GM19099 (cell line): ENCODE measurements around the gene UMODL1.

Experiments
- POLR2A ChIP-seq: IDR thresholded peaks from 3 replicates; pipeline ENCODE4 v1.6.1; 2011; ENCODE audit warnings: low read depth; ENCODE audit not compliant: insufficient read length; ENCODE audit errors: extremely low read depth

Gene UMODL1

DNA sequence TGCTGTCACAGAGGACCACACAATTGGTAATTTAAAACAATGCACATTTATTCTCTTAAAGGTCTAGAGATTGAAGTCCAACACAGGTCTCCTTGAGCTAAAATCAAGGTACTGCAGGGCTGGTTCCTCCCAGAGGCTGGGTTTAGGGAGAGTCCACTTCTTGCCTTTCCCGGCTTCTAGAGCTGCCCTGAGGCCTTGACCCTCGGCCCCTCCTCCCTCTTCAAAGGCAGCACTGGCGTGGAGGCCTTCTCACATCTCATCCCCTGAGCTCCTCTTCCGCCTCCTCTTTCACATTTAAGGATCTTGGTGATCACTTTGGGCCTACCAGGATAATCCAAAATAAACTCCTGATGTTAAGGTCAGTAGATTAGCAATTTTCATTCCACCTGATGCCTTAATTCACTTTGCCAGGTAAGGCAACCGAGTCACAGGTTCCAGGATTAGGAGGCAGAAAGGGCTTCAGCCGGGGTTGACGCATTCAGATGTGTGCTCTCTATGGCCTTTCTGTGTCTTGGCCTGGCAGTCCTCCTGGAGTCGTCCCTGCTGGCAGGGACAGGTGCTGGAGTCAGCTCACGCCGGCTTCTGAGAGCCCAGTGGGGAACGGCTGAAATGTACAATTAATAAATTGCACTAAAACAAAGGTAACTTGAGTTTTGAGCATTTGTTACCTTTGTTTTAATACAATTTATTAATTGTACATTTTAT is 86.6 kb downstream of the UMODL1 start:
- TF ChIP-seq POLR2A, result no peak

DNA sequence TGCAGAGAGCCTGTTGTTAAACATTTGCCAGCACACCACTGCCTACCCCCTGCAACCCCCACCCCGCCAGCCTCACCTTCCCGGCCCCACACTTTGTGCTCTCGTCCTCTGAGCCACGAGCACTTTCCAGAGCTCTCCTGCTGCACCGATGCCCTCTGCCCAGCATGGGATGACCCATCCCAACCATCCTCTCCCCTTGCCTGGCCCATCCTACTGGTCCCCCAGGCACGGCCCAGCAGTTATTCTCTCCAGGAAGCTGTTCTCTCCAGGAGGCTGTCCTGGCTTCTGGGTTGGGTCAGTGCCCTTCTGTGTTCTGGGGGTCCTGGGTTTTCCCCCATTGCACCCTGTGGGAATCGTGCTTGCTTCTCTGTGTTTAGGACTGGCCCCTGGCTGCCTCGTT is 87.7 kb downstream of the UMODL1 start:
- TF ChIP-seq POLR2A, result no peak

DNA sequence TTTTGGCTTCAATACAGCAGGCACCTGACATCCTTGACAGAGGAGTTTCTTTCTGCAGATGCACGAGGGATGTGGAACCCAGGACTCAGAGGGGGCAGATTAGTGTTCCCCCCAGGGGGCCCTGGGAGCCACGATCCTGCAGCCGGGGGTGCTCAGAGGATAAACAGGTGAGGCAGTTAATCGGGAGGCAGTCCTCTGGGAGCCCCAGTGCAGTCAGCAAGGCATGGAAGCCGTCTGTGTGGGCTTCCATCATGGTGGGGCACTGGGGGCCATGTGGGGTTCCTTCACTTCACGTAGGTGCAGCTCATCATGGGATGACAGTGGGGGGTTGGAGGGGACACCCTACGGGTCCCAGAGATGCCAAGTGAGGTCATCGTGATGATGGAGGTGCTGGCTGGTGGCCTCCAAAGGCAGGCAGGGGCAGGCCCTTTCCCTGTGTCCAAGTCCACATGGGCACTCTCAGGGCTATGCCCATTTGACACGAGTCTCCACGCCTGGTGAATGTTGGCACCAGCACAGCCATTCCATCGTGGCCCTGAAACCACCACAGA is 88.5 kb downstream of the UMODL1 start:
- no peak for TF ChIP-seq POLR2A

DNA sequence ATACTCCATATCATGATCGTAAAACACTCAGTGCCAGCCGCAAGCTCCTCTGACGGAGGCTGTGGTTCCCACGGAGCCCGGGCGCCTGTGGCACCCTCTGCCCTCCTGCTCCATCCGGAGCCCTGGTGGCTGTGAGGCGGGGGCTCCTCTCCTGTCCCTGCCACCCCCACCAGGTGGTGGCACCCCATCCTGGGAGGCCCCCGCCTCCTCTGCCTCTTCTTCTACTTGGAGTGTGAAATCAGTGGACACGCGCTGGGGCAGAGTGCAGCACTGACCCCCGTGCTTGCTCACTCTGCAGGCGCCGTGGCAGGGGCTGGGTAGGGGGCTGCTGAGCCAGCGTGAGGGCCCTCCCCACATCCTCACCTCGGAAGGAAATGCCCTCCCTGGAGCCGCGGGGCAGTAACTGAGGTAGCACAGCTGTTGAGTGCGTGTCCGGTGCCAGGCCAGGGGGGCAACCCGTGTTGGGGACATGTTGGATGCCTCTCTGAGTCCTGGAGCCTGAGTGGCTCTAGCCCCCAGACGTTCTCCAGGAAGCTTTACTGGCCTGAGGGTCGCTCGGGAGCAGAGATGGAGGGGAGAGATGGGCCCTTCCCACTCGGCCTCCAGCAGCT is 89.1 kb downstream of the UMODL1 start:
- TF ChIP-seq POLR2A, result no peak

DNA sequence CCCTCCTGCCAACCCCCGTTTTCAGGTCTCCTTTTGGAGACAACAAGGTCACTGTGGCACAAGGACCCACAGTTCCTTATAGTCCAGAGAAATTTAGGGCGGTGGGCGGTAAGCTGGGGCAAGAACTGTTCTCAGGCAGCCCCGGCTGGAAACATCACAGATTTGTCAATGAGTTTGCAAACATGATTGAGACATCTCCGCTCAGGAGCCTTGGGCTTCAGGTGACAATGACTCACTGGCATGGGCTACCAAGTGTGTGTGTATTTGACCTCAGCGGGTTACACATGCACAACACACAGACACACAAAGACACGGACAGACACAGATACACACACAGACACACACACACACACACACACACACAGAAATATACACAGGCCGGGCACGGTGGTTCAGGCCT is 89.6 kb downstream of the UMODL1 start:
- TF ChIP-seq POLR2A, result no peak

DNA sequence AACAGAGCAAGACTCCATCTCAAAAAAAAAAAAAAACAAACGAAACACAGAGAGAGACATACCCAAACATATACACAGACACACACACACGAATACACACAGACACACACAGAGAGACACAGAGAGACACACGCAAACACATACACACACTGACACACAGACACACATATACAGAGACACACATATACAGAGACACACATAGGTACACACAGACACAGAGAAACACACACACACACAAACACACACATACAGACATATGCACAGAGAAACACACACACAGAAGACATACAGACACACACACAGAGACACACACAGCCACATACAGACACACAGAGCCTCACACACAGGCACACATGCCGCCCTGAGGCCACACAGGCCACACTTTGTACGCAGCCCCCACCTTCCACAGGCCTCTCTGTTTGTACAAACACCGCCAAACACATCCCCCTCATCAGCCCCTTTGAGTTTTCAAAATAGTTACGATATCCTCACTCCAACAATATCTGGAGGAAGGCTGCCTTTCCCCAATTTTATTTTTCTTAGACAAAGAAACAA is 90.4 kb downstream of the UMODL1 start:
- TF ChIP-seq POLR2A, result no peak

DNA sequence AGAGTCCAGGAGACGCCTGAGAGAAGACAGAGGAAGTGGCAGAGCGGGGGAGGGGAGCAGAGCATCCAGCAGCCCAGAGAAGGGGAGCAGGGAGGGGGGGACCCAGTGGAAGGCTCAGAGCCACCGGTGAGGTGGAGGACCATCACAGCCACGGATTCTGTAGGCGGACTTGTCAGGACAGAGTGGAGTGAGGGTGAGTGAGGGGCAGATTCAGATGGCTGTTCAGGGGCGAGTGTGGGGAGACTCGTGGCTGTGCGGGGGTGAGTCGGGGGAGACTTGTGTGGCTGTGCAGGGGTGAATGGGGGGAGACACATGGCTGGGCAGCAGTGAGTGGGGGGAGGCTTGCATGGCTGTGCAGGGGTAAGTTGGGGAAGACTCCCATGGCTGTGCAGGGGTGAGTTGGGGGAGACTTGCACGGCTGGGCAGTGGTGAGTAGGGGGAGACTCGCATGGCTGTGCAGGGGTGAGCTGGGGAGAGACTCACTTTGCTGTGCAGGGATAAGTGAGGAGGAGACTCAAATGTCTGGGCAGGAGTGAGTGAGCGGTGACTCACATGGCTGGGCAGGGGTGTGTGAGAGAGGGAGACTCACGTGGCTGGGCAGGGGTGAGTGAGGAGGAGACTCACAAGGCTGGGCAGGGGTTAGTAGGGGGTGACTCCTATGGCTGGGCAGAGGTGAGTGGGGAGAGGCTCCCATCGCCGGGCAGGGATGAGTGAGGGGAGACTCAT is 91.0 kb downstream of the UMODL1 start:
- no peak for TF ChIP-seq POLR2A

DNA sequence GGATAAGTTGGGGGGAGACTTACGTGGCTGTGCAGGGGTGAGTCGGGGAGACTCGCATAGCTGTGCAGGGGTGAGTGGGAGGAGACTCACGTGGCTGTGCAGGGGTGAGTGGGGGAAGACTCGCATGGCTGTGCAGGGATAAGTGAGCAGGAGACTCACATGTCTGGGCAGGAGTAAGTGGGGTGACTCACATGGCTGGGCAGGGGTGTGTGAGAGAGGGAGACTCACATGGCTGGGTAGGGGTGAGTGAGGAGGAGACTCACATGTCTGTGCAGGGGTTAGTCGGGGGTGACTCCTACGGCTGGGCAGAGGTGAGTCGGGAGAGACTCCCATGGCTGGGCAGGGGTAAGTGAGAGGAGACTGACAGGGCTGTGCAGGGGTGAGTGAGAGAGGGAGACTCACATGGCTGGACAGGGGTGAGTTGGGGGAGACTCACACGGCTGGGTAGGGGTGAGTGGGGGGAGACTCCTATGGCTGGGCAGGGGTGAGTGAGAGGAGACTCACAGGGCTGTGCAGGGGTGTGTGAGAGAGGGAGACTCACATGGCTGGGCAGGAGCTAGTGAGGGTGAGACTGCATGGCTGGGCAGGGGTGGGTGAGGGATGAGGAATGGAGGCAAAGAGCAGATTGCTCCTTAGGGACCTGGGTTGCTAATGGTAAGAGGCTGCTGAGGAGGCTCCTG is 91.9 kb downstream of the UMODL1 start:
- TF ChIP-seq POLR2A, result no peak

DNA sequence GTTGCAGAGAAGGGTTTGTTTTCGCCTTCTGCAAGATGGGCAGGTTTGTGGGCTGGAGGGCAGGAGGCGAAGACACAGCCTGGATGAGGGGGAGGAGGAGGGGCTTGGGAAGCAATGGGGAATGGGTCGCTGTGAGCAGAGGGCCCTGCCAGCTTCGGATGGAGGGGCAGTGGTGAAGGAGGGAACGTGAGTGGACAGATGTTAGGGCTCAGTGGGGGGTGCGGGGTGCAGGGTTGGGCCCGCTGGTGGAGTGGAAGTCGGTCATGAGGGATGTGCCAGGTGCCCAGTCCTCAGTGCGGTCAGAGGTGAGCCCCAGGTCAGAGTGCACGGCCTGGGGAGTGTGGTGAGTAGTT is 92.4 kb downstream of the UMODL1 start:
- TF ChIP-seq POLR2A, result no peak

DNA sequence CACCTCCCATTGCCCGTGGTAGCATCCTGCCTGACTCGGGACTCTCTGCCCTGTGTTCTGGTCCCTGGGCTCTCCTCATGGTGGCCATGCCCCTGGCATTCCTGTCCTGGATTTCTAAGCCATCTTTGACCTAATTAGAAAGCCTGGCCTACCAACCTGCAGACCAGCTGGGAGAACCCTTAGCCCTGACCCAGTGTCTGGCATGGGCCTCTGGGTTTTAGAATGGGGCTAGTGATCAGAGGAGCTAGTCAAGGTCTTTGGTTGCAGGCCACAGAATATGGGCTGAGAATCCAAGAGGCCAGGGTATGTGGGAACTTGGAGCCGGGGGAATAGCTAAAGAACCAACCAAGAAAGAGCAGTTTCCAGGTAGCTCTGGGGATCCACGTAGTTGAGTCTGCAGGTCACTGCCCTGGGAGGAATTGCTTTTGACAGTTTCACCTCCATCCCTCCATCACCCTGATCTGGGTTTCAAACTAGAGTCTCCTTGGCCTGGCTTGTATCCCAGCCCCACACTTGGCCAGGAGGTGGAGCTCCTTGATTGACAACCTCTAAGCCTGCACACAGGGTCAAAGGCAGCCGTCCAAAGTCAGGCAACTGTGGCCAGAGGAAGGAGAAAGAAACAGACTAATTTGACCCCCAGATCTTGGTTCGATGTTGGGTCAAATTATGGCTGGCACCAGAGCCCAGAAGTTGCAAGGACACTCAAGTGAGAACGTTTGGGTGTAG is 93.1 kb downstream of the UMODL1 start:
- TF ChIP-seq POLR2A, result no peak

DNA sequence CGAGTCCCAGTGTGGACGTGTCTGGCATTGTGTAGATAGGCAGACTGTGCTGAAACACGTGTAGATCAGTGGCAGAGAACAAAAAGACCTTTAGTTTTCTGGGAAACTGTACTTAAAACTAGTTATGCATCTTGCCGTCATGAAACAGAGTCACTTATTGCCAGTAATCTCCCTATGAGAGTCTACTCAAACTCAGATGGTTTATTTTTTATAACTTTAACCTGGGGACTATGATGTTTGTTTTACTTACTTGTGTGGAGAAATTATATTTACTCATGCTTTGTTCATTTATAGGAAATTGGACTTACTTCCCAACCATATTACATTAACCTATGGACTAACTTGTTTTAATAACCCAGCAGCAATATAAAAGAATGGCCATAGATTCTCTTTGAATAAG is 93.7 kb downstream of the UMODL1 start:
- no peak for TF ChIP-seq POLR2A

DNA sequence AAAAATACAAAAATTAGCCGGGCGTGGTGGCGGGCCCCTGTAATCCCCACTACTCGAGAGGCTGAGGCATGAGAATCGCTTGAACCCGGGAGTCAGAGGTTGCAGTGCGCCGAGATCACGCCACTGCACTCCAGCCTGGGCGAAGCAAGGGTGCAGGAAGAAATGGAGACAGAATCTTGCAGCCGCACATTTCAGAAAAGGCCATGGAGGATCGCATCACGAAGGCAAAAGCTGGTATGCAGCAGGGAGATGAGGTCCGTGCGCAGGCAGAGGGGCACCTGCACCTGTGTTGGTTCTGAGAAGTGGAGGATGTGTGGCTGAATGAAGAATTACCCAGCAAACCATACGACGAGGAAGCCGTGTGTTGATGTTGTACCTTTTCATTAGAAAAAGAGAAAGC is 94.8 kb downstream of the UMODL1 start:
- TF ChIP-seq POLR2A, result no peak

DNA sequence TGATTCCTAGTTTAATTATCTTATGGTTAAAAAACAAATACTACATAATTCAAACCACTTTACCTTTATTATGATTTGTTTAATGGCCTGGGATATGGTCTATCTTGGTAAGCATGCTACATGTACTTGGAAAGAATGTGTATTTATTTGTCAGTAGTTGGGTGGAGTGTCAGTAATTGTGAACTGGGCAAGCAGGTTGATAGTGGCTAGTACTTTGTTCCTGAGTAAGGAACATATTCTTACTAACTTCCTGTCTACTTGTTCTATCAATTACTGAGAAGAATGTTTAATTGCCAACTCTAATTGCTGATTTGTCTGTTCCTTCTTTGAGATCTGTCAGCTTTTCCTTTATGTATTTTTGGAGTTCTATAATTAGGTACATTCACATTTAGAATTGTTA is 98.6 kb downstream of the UMODL1 start:
- TF ChIP-seq POLR2A, result no peak
